K562 (cell line): Measurements from ENCODE around the gene IRF1. TPM values are rescaled to one million over a fixed set of nuclear protein-coding genes. Genes with fewer than 3 reads are reported as not detected.

Experiments
- ATAC-seq: fragments of 200-7000 bp; cut with Tn5 transposase; 3 replicates; pipeline ENCODE4 v1.9.1; 2020; ENCODE audit warnings: moderate library complexity
- BruUV-seq: library from RNA; stranded (reverse); fragments of 400-500 nt; replicated peaks from 2 replicates; lab custom pipeline; 2021; lab: Mats Ljungman, UMichigan
- CTCF ChIA-PET: fragments of 300-600 bp; formaldehyde crosslinking; extraction: SDS; loops from one replicate; lab custom pipeline; 2021; ENCODE audit warnings: low intra/inter-chr PET ratio; lab: Yijun Ruan, JAX
- POLR2A ChIA-PET: fragments of 300-600, 350-650 bp; sonication (Branson Sonifier 250); formaldehyde crosslinking; extraction: SDS; loops from one replicate; lab custom pipeline; 2021; ENCODE audit warnings: antibody characterized with exemption, inconsistent platforms; lab: Yijun Ruan, JAX
- DNase-seq, 4 experiments: peaks; one replicate each; pipeline versions ENCODE4 v3.0.0 to v3.0.0-alpha.2; 2011 to 2018; ENCODE audit warnings: low spot score in 3 of 4, mixed read lengths in 3 of 4; ENCODE audit errors: extremely low read depth in 1 of 4
- FAIRE-seq: peaks from 2 replicates; lab custom pipeline; 2011; peaks lifted over from hg19 to GRCh38; lab: Jason Lieb, UNC
- H2AFZ ChIP-seq: 2 replicates; pipeline ENCODE4 v1.6.0; 2011; ENCODE audit warnings: low read depth, low read length, control low read depth, inconsistent platforms
- H3K27ac ChIP-seq: fragments of 200-600 bp; 3 replicates; pipeline ENCODE4 v1.8.0; 2011; ENCODE audit warnings: low read depth, mild to moderate bottlenecking, control low read depth, inconsistent platforms, low read length, moderate library complexity, mixed read lengths; ENCODE audit errors: extremely low read depth
- H3K27me3 ChIP-seq, 2 experiments: fragments of 300-600 bp in 1 of 2; 2 replicates in 1 of 2; 3 replicates in 1 of 2; pipeline versions ENCODE4 v1.6.0 to v1.8.0; 2011; ENCODE audit warnings: inconsistent platforms in 2 of 2, low read length in 2 of 2, mild to moderate bottlenecking in 1 of 2, mixed read lengths in 1 of 2, moderate library complexity in 1 of 2; ENCODE audit not compliant: control insufficient read depth in 2 of 2, insufficient read depth in 2 of 2
- H3K36me3 ChIP-seq: fragments of 300-600 bp; 3 replicates; pipeline ENCODE4 v1.8.0; 2011; ENCODE audit warnings: mild to moderate bottlenecking, low read length, inconsistent platforms; ENCODE audit not compliant: control insufficient read depth, insufficient read depth
- H3K4me1 ChIP-seq, 2 experiments: fragments of 200-600 bp in 1 of 2; replicated peaks in 1 of 2; 2 replicates in 1 of 2; 3 replicates in 1 of 2; pipeline versions ENCODE4 v1.5.1 to v1.8.0; 2011; ENCODE audit warnings: inconsistent platforms in 2 of 2, low read length in 2 of 2, mild to moderate bottlenecking in 1 of 2, mixed read lengths in 1 of 2, moderate library complexity in 1 of 2; ENCODE audit not compliant: control insufficient read depth in 2 of 2, insufficient read depth in 2 of 2
- H3K4me2 ChIP-seq: 2 replicates; pipeline ENCODE4 v1.6.1; 2011; ENCODE audit warnings: low read length, control low read depth, inconsistent platforms, mixed read lengths; ENCODE audit not compliant: insufficient read depth
- H3K4me3 ChIP-seq: fragments of 200-600 bp; sonication (generic), shearing (Covaris generic); 2 replicates; pipeline ENCODE4 v1.5.1; 2016; ENCODE audit warnings: control low read depth, inconsistent platforms
- H3K79me2 ChIP-seq: fragments of 200-600 bp; 3 replicates; pipeline ENCODE4 v1.8.0; 2011; ENCODE audit warnings: low read length, inconsistent platforms; ENCODE audit not compliant: control insufficient read depth, insufficient read depth
- H3K9ac ChIP-seq, 2 experiments: 2 replicates each; pipeline versions ENCODE4 v1.6.0 to v1.6.1; 2011; ENCODE audit warnings: low read depth in 2 of 2, low read length in 2 of 2, control low read depth in 1 of 2, inconsistent platforms in 1 of 2, mild to moderate bottlenecking in 1 of 2, mixed read lengths in 1 of 2; ENCODE audit not compliant: insufficient read depth in 1 of 2
- H3K9me1 ChIP-seq: one replicate; pipeline ENCODE4 v1.6.0; 2011; ENCODE audit warnings: inconsistent platforms, mild to moderate bottlenecking, low read length, moderate library complexity; ENCODE audit not compliant: control insufficient read depth, insufficient read depth
- H3K9me3 ChIP-seq: replicated peaks from 2 replicates; pipeline ENCODE4 v1.5.1; 2011; ENCODE audit warnings: low read depth, low read length, inconsistent platforms; ENCODE audit not compliant: control insufficient read depth, insufficient read depth
- H4K20me1 ChIP-seq: replicated peaks from 2 replicates; pipeline ENCODE4 v1.6.1; 2011; ENCODE audit warnings: low read length, inconsistent platforms, mixed read lengths; ENCODE audit not compliant: control insufficient read depth, insufficient read depth
- SPI1 ChIP-seq: IDR thresholded peaks from 2 replicates; pipeline ENCODE4 v1.6.1; 2011; ENCODE audit warnings: low read depth, low read length, control low read depth, borderline replicate concordance
- WGBS: fragments of 100-300 bp; shearing (Covaris generic); methylation state at CpG from one replicate; pipeline ENCODE4 v1.1.6; 2016; ENCODE audit warnings: low coverage, mixed read lengths; ENCODE audit not compliant: insufficient coverage; ENCODE audit errors: missing lambda C conversion rate; 5-methylcytosine and 5-hydroxymethylcytosine counted together
- in situ Hi-C: fragments of 300-500 bp; cut with MboI; formaldehyde crosslinking; loops from 4 replicates; pipeline ENCODE4 v1.15.0; 2018; ENCODE audit warnings: inconsistent platforms, mixed read lengths
- intact Hi-C: fragments of 100-400 bp; cut with micrococcal nuclease; formaldehyde crosslinking; loops from 2 replicates; pipeline ENCODE4 v1.14.2; 2022
- polyA plus RNA-seq, 8 experiments: library from polyadenylated mRNA; depleted of rRNA in 4 of 8; stranded (reverse) in 5 of 8; unstranded in 3 of 8; fragments of >200 nt; fragmentation: Nextera tagmentation in 2 of 8; fragmentation: Illumina TruSeq in 1 of 8; extraction: Ambion mirVana in 2 of 8; extraction: Trizol in 1 of 8; gene quantifications; 2 replicates each; pipeline versions ENCODE4 v1.2.1 to v1.2.3, GENCODE V29; 2011 to 2014; ENCODE audit warnings: inconsistent platforms in 1 of 8, missing spikeins in 1 of 8
- total RNA-seq, 7 experiments: library from RNA; depleted of rRNA in 6 of 7; stranded (reverse); fragments of >200 nt in 6 of 7; fragmentation: Illumina TruSeq in 2 of 7; extraction: Trizol in 2 of 7; gene quantifications; 2 replicates each; pipeline versions ENCODE4 v1.2.1 to v1.2.3, GENCODE V29; 2011 to 2021; ENCODE audit warnings: low replicate concordance in 1 of 7
- TF ChIP-seq, protein P1 (sequence below): fragments of 200-800 bp; sonication (Bioruptor generic); IDR thresholded peaks from 2 replicates; pipeline ENCODE4 v1.6.1; 2017; ENCODE audit warnings: missing genetic modification characterization, missing compliant biosample characterization

IRF1 gene
- total and polyA plus RNA-seq, 9 of the 15 experiments (the other 6 are each of a cell fraction or from before 2014, with no cell fraction given), result 1.1 to 12.3 (median 5.9) TPM

DNA sequence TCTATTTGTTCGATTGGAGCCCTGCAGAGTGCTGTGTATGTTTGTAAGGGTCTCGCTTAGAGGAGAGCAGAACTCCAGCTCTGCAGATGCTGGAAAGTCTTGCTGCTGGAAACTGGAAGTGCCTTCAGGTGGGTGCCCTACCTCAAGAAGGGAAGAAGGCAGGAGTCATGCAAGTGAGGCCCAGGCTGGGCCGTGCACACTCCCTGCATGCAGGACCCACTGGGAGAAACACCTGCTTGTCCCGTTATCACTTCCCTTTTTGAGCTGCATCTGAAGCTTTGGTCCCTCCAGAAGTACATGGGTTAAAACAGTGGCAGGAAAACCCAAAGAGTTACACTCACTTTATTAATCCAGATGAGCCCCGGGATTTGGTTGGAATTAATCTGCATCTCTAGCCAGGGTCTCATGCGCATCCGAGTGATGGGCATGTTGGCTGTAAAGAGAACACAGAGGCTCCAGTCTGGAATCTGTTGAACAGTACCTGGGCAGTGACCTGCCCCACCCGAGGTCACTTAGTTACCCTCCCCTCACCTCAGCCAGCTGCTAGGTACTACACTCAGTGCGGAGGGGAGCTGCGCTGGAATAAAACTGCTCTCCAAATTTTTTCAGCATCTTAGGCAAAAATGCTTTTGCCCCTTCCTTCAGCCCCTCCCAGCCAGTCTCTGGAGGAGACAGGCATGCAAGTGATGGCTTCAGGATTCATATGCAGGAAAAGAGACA lies 1.4 kb downstream of the IRF1 start:
- FAIRE-seq (peak; percentile 15), ATAC-seq (no peak), DNase-seq (peak in 1 of 4 experiments; percentile 21)
- ChIA-PET POLR2A (interaction anchor here (0.6 to 5.2 kb wide), 24 partner anchors 9 to 432 kb away, joined by 3 to 115 read pairs (median 5); partner anchors contain the start of genes SLC22A4 and SLC22A5), CTCF (interaction anchor here (0.5 to 1.8 kb wide), 3 partner anchors 73 to 299 kb away, joined by 4 to 5 read pairs (median 4); no protein-coding TSS in a partner anchor)
- peak overlapping the region; percentile 89 for H3K4me2 ChIP-seq
- H4K20me1 ChIP-seq, result peaks cover 8% of the 10 kb centered on the region; the same call in 1 of the 2 replicates
- TSS peak; percentile 59 for BruUV-seq
- peak overlapping the region; percentile 76 for H3K4me3 ChIP-seq
- intact Hi-C loops (no loop called here), in situ Hi-C loops (no loop called here)
- WGBS, result 60% methylated on average over 10 of the region's 10 CpGs
- H3K36me3 ChIP-seq, result peaks cover 44% of the 10 kb centered on the region; the same call in 2 of the 3 replicates
- H3K27me3 ChIP-seq, result no peaks in the 10 kb centered on the region
- H3K27ac ChIP-seq, result no peak overlapping the region
- no peaks in the 10 kb centered on the region for H3K9me1 ChIP-seq
- H3K9ac ChIP-seq, result peak overlapping the region; percentile 76 to 96; a peak in 2 of 4 replicates
- H3K9me3 ChIP-seq, result no peaks in the 10 kb centered on the region
- peaks cover 12% of the 10 kb centered on the region for H3K79me2 ChIP-seq
- H3K4me1 ChIP-seq, result peaks cover 27 to 36% of the 10 kb centered on the region in 2 experiments
- peak overlapping the region; percentile 94; the same call in 1 of the 2 replicates for H2AFZ ChIP-seq
- TF ChIP-seq SPI1, result peak; percentile 80; the same call in 1 of the 2 replicates
- TF ChIP-seq, protein P1, sequence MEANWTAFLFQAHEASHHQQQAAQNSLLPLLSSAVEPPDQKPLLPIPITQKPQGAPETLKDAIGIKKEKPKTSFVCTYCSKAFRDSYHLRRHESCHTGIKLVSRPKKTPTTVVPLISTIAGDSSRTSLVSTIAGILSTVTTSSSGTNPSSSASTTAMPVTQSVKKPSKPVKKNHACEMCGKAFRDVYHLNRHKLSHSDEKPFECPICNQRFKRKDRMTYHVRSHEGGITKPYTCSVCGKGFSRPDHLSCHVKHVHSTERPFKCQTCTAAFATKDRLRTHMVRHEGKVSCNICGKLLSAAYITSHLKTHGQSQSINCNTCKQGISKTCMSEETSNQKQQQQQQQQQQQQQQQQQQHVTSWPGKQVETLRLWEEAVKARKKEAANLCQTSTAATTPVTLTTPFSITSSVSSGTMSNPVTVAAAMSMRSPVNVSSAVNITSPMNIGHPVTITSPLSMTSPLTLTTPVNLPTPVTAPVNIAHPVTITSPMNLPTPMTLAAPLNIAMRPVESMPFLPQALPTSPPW, result no peak
